Neural cell (in vitro differentiated cells): ENCODE data around the gene ZDHHC18.

Experiments
- EP300 ChIP-seq: fragments of 450-650 bp; conservative IDR thresholded peaks from 2 replicates; pipeline ENCODE4 v1.6.1; 2014; ENCODE audit warnings: antibody characterized with exemption, mild to moderate bottlenecking, moderate library complexity; ENCODE audit not compliant: poor library complexity, severe bottlenecking
- POLR2AphosphoS5 ChIP-seq: IDR thresholded peaks from 2 replicates; pipeline ENCODE4 v1.6.1; 2012
- RAD21 ChIP-seq: fragments of 450-650 bp; conservative IDR thresholded peaks from 2 replicates; pipeline ENCODE4 v1.6.1; 2014; ENCODE audit warnings: antibody characterized with exemption, mild to moderate bottlenecking, moderate library complexity
- TAF1 ChIP-seq: IDR thresholded peaks from 2 replicates; pipeline ENCODE4 v1.6.1; 2012; ENCODE audit warnings: low read depth
- TF ChIP-seq, protein P1 (sequence below): fragments of 450-650 bp; IDR thresholded peaks from 2 replicates; pipeline ENCODE4 v1.5.1; 2014; ENCODE audit warnings: antibody characterized with exemption, mild to moderate bottlenecking, moderate library complexity; ENCODE audit not compliant: poor library complexity, severe bottlenecking

DNA sequence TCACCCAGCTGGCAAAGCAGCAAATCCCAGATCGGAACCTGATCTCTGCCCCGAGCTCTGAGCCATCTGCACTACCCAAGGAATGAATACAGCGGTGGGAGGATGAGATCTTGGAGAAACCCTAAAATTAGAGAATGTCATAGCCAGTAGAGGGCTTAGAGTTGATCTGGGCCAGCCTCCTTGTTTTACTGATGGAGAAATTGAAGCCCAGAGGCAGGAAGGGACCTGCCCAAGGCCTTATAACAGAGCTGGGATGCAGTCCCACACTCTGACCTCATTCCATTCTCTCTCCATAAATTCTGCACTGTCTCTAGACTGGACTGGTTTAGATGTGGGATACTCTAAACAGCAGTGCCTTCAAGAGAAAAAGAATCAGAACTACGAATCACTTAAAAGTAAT lies 31.7 kb downstream of the ZDHHC18 start:
- TF ChIP-seq EP300 (no peak), RAD21 (no peak), TAF1 (no peak), POLR2AphosphoS5 (no peak)
- TF ChIP-seq, protein P1, sequence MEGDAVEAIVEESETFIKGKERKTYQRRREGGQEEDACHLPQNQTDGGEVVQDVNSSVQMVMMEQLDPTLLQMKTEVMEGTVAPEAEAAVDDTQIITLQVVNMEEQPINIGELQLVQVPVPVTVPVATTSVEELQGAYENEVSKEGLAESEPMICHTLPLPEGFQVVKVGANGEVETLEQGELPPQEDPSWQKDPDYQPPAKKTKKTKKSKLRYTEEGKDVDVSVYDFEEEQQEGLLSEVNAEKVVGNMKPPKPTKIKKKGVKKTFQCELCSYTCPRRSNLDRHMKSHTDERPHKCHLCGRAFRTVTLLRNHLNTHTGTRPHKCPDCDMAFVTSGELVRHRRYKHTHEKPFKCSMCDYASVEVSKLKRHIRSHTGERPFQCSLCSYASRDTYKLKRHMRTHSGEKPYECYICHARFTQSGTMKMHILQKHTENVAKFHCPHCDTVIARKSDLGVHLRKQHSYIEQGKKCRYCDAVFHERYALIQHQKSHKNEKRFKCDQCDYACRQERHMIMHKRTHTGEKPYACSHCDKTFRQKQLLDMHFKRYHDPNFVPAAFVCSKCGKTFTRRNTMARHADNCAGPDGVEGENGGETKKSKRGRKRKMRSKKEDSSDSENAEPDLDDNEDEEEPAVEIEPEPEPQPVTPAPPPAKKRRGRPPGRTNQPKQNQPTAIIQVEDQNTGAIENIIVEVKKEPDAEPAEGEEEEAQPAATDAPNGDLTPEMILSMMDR = no peak
